GM23338 (cell line): ENCODE data around the gene SLC13A4. TPM values are rescaled to one million over a fixed set of nuclear protein-coding genes. Genes with fewer than 3 reads are reported as not detected.

Source experiments
- ATAC-seq: fragments of 200-7000 bp; cut with Tn5 transposase; 3 replicates; pipeline ENCODE4 v1.9.1; 2020
- DNase-seq: peaks from one replicate; pipeline ENCODE4 v3.0.0-alpha.2; 2015; ENCODE audit warnings: low spot score
- H2AFZ ChIP-seq: fragments of 200-600 bp; sonication (generic); 2 replicates; pipeline ENCODE4 v1.8.0; 2016; ENCODE audit warnings: antibody characterized with exemption, mild to moderate bottlenecking, moderate library complexity
- H3F3A ChIP-seq: fragments of 200-600 bp; sonication (generic); replicated peaks from 2 replicates; pipeline ENCODE4 v1.8.0; 2017; ENCODE audit warnings: antibody characterized with exemption, mixed run types, low read depth
- H3K27ac ChIP-seq: fragments of 200-600 bp; sonication (generic); 2 replicates; pipeline ENCODE4 v1.6.1; 2016; ENCODE audit warnings: low read depth
- H3K27me3 ChIP-seq: fragments of 200-600 bp; sonication (generic); 2 replicates; pipeline ENCODE4 v1.8.0; 2016; ENCODE audit warnings: mild to moderate bottlenecking, mixed run types, moderate library complexity; ENCODE audit not compliant: insufficient read depth
- H3K36me3 ChIP-seq: fragments of 200-600 bp; sonication (generic); 2 replicates; pipeline ENCODE4 v1.8.0; 2016; ENCODE audit warnings: mild to moderate bottlenecking; ENCODE audit not compliant: insufficient read depth
- H3K4me1 ChIP-seq: fragments of 200-600 bp; sonication (generic); 2 replicates; pipeline ENCODE4 v1.8.0; 2016; ENCODE audit warnings: mild to moderate bottlenecking, moderate library complexity; ENCODE audit not compliant: insufficient read depth
- H3K4me2 ChIP-seq: fragments of 200-600 bp; sonication (generic); 2 replicates; pipeline ENCODE4 v1.7.1; 2017; ENCODE audit warnings: mixed run types
- H3K4me3 ChIP-seq: fragments of 200-600 bp; sonication (generic); 2 replicates; pipeline ENCODE4 v1.6.1; 2016; ENCODE audit warnings: mixed run types
- H3K79me2 ChIP-seq: fragments of 200-600 bp; sonication (generic); replicated peaks from 2 replicates; pipeline ENCODE4 v1.8.0; 2017; ENCODE audit warnings: mild to moderate bottlenecking; ENCODE audit not compliant: insufficient read depth
- H3K9me2 ChIP-seq: fragments of 200-600 bp; sonication (generic); 2 replicates; pipeline ENCODE4 v1.8.0; 2017; ENCODE audit not compliant: insufficient read depth
- H4K20me1 ChIP-seq: fragments of 200-600 bp; sonication (generic); replicated peaks from 2 replicates; pipeline ENCODE4 v1.8.0; 2017; ENCODE audit warnings: mild to moderate bottlenecking; ENCODE audit not compliant: insufficient read depth
- H3K27ac Mint-ChIP-seq: 2 replicates; pipeline ENCODE4 v1.8.0; 2020; ENCODE audit warnings: inconsistent platforms, mild to moderate bottlenecking, moderate library complexity, mixed read lengths
- H3K27me3 Mint-ChIP-seq: 3 replicates; pipeline ENCODE4 v1.8.0; 2022; ENCODE audit warnings: low read depth, mild to moderate bottlenecking, moderate library complexity, mixed read lengths, inconsistent platforms; ENCODE audit not compliant: insufficient read depth, poor library complexity
- H3K36me3 Mint-ChIP-seq: 3 replicates; pipeline ENCODE4 v1.8.0; 2021; ENCODE audit warnings: low read depth, mild to moderate bottlenecking, inconsistent platforms, moderate library complexity, mixed read lengths
- H3K4me1 Mint-ChIP-seq: 3 replicates; pipeline ENCODE4 v1.8.0; 2020; ENCODE audit warnings: mild to moderate bottlenecking, inconsistent platforms, mixed read lengths
- H3K4me3 Mint-ChIP-seq: 3 replicates; pipeline ENCODE4 v1.8.0; 2021; ENCODE audit warnings: moderate library complexity, mild to moderate bottlenecking, inconsistent platforms, mixed read lengths
- H3K9me3 Mint-ChIP-seq: 3 replicates; pipeline ENCODE4 v1.8.0; 2020; ENCODE audit warnings: moderate library complexity, mild to moderate bottlenecking, inconsistent platforms, mixed read lengths
- CTCF ChIP-seq, 2 experiments: fragments of 200-600 bp in 1 of 2; sonication (generic) in 1 of 2; conservative IDR thresholded peaks; 2 replicates each; pipeline versions ENCODE4 v1.5.1 to v1.6.1; 2016 to 2017; ENCODE audit warnings: antibody characterized with exemption in 2 of 2, low read depth in 2 of 2, mild to moderate bottlenecking in 2 of 2, moderate library complexity in 1 of 2
- EZH2 ChIP-seq: fragments of 200-600 bp; sonication (generic); IDR thresholded peaks from one replicate; pipeline ENCODE4 v1.8.0; 2017; ENCODE audit warnings: antibody characterized with exemption, mild to moderate bottlenecking, low read depth; ENCODE audit not compliant: unreplicated experiment
- NANOG ChIP-seq: IDR thresholded peaks from 2 replicates; pipeline ENCODE4 v1.6.1; 2016; ENCODE audit warnings: antibody characterized with exemption, borderline replicate concordance
- POLR2AphosphoS5 ChIP-seq: IDR thresholded peaks from 2 replicates; pipeline ENCODE4 v1.6.1; 2016; ENCODE audit warnings: antibody characterized with exemption, low read depth
- STAT1 ChIP-seq: IDR thresholded peaks from one replicate; pipeline ENCODE4 v1.6.1; 2016; ENCODE audit warnings: antibody characterized with exemption; ENCODE audit not compliant: unreplicated experiment
- ZNF114 ChIP-seq: fragments of 250-450 bp; sonication (Bioruptor Pico); IDR thresholded peaks from 2 replicates; pipeline ENCODE4 v1.5.0; 2020; ENCODE audit warnings: mild to moderate bottlenecking, moderate library complexity
- ZNF331 ChIP-seq: fragments of 250-450 bp; sonication (Bioruptor Pico); IDR thresholded peaks from 2 replicates; pipeline ENCODE4 v1.5.0; 2020; ENCODE audit warnings: low read depth, mild to moderate bottlenecking, moderate library complexity
- ZNF462 ChIP-seq: fragments of 250-450 bp; sonication (Bioruptor Pico); IDR thresholded peaks from 2 replicates; pipeline ENCODE4 v1.5.0; 2020; ENCODE audit warnings: mild to moderate bottlenecking, moderate library complexity
- polyA plus RNA-seq: library from polyadenylated mRNA; unstranded; fragments of >200 nt; fragmentation: Nextera tagmentation; extraction: Ambion mirVana; gene quantifications from 2 replicates; pipeline ENCODE4 v1.2.1, GENCODE V29; 2016
- total RNA-seq: library from RNA; depleted of rRNA; stranded (reverse); fragments of >200 nt; shearing (Covaris generic); gene quantifications from 2 replicates; pipeline ENCODE4 v1.2.3, GENCODE V29; 2014
- TF ChIP-seq, protein P1 (sequence below): IDR thresholded peaks from one replicate; pipeline ENCODE4 v1.6.1; 2018; ENCODE audit warnings: antibody characterized with exemption; ENCODE audit not compliant: unreplicated experiment

Gene SLC13A4
- total and polyA plus RNA-seq, 2 experiments from 2014 or later = 1.7 to 2.3 TPM

DNA sequence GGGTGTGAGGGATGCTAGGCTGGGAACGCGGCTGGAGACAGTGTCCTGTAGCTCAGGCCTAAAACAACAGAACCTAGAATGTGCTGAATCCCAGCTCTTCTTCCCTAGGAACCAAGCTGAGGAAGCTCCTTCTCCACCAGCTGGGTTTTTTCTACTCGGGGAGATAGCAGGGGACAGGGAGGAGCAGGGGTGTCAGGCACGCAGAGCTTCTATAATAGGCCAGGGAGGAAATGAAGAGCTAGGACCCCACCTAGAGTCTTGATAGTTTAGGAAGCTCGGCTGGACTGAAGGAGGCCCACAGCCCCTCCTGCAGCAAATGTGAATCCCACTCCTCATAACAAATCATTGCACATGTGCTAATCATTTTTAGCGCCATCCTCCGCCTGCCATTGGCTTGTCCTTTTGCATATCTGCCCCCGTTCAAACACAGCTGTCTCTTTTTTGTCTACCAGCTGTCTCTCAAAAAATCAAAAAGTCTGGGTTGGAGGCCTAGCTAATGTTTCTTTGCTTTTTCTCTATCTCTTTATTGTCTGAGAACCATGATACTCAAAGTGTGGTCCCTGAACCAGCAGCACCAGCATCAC is 44.7 kb upstream of the SLC13A4 start:
- Histone ChIP-seq H3K4me1 (no peaks in the 10 kb centered on the region), H3F3A (no peaks in the 10 kb centered on the region), H2AFZ (peak overlapping the region; percentile 59; the same call in 1 of the 2 replicates), H3K4me3 (no peak overlapping the region), H3K27me3 (no peaks in the 10 kb centered on the region), H4K20me1 (no peaks in the 10 kb centered on the region), H3K4me2 (no peak overlapping the region), H3K27ac (no peak overlapping the region), H3K36me3 (no peaks in the 10 kb centered on the region), H3K9me2 (no peaks in the 10 kb centered on the region; the same call in 1 of the 2 replicates), H3K79me2 (no peaks in the 10 kb centered on the region)
- Mint-ChIP-seq H3K36me3 (no peaks in the 10 kb centered on the region; the same call in 2 of the 3 replicates), H3K27ac (no peak overlapping the region), H3K4me3 (no peak overlapping the region), H3K9me3 (peaks cover 4% of the 10 kb centered on the region; the same call in 2 of the 3 replicates), H3K4me1 (peaks cover 24% of the 10 kb centered on the region), H3K27me3 (peaks cover 9% of the 10 kb centered on the region)
- no peak for DNase-seq
- peak; percentile 40; the same call in 2 of the 3 replicates for ATAC-seq
- TF ChIP-seq CTCF (conservative IDR thresholded peaks at IDR 0.05; ENCODE audit: low read depth in 2 of 2) = peak in 1 of 2 experiments; percentile 45; a peak in 2 of 4 replicates
- TF ChIP-seq NANOG = no peak

DNA sequence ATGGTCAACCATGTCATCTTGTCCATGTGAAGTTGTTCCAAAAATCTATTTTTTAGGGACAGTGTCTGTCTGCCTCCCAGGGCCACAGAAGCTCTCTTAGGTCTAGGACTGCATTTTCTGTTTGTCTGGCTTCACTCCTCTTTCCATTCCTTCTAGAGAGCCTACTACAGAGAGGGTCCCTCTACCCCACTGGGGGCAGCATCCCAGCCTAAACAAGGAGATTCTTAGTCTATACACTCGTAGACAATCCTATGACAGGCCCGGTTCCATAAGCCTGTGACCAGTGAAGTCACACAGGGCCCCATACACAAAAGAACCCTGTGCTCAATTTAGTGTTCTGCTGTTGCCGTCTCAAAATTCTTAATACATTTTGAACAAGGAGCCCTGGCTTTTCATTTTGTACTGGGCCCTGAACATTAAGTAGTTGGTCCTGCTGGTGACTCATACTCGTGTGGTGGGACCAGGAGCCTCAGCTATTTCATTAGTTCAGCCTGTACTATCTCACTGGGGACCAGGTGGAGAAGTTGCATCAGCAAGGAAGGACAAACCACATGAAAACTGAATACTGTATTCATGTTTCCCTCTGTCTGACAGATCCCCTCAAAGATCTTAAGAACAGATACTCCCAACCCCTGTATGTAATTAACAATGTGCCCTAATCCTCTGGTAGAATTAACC is 44.1 kb upstream of the SLC13A4 start:
- DNase-seq (no peak), ATAC-seq (no peak)
- Histone ChIP-seq H3K27ac (no peak overlapping the region), H2AFZ (peak overlapping the region; percentile 59; the same call in 1 of the 2 replicates), H3K4me2 (no peak overlapping the region), H3K27me3 (no peaks in the 10 kb centered on the region), H3K79me2 (no peaks in the 10 kb centered on the region), H3F3A (no peaks in the 10 kb centered on the region), H3K9me2 (no peaks in the 10 kb centered on the region; the same call in 1 of the 2 replicates), H3K4me1 (no peaks in the 10 kb centered on the region), H3K36me3 (no peaks in the 10 kb centered on the region), H4K20me1 (no peaks in the 10 kb centered on the region), H3K4me3 (no peak overlapping the region)
- H3K9me3 Mint-ChIP-seq = no peaks in the 10 kb centered on the region; the same call in 2 of the 3 replicates
- H3K4me3 Mint-ChIP-seq = no peak overlapping the region
- no peak overlapping the region for H3K27ac Mint-ChIP-seq
- peaks cover 24% of the 10 kb centered on the region for H3K4me1 Mint-ChIP-seq
- peaks cover 9% of the 10 kb centered on the region for H3K27me3 Mint-ChIP-seq
- H3K36me3 Mint-ChIP-seq = no peaks in the 10 kb centered on the region; the same call in 2 of the 3 replicates
- TF ChIP-seq EZH2 (no peak), ZNF114 (CRISPR knock-in tag) (no peak), POLR2AphosphoS5 (no peak), ZNF462 (CRISPR knock-in tag) (no peak), ZNF331 (CRISPR knock-in tag) (no peak), STAT1 (no peak)
- TF ChIP-seq, protein P1, sequence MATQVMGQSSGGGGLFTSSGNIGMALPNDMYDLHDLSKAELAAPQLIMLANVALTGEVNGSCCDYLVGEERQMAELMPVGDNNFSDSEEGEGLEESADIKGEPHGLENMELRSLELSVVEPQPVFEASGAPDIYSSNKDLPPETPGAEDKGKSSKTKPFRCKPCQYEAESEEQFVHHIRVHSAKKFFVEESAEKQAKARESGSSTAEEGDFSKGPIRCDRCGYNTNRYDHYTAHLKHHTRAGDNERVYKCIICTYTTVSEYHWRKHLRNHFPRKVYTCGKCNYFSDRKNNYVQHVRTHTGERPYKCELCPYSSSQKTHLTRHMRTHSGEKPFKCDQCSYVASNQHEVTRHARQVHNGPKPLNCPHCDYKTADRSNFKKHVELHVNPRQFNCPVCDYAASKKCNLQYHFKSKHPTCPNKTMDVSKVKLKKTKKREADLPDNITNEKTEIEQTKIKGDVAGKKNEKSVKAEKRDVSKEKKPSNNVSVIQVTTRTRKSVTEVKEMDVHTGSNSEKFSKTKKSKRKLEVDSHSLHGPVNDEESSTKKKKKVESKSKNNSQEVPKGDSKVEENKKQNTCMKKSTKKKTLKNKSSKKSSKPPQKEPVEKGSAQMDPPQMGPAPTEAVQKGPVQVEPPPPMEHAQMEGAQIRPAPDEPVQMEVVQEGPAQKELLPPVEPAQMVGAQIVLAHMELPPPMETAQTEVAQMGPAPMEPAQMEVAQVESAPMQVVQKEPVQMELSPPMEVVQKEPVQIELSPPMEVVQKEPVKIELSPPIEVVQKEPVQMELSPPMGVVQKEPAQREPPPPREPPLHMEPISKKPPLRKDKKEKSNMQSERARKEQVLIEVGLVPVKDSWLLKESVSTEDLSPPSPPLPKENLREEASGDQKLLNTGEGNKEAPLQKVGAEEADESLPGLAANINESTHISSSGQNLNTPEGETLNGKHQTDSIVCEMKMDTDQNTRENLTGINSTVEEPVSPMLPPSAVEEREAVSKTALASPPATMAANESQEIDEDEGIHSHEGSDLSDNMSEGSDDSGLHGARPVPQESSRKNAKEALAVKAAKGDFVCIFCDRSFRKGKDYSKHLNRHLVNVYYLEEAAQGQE = no peak
